ENCODE results near the gene APOC3.

APOC3 gene

GRCh38 chr11:116811194-116811593 is 18.5 kb upstream of the APOC3 start:
- no peak for DNase-seq (ENCODE audit: low read depth in 1 of 2, low spot score in 1 of 2)
- in situ Hi-C loops (cut with HindIII; ENCODE audit: low pct_unique_long_range_greater_than_20kb, low sequenced_read_pairs), result no loop called here

GRCh38 chr11:116812109-116812508 is 17.6 kb upstream of the APOC3 start:
- in situ Hi-C loops (cut with HindIII; ENCODE audit: low pct_unique_long_range_greater_than_20kb, low sequenced_read_pairs), result no loop called here
- no peak for DNase-seq (ENCODE audit: low read depth in 1 of 2, low spot score in 1 of 2)
- no peak for TF ChIP-seq JUND (IDR thresholded peaks at IDR 0.05; ENCODE audit: low read depth)

More at GRCh38 chr11:116811194-116811593, 18.5 kb upstream of the APOC3 start:
- TF ChIP-seq JUND (IDR thresholded peaks at IDR 0.05; ENCODE audit: low read depth), result no peak

- DNase-seq (ENCODE audit: low read depth in 1 of 2, low spot score in 1 of 2), result no peak
- in situ Hi-C loops (cut with HindIII; ENCODE audit: low pct_unique_long_range_greater_than_20kb, low sequenced_read_pairs), result no loop called here
- TF ChIP-seq JUND (IDR thresholded peaks at IDR 0.05; ENCODE audit: low read depth), result no peak
Measured at GRCh38 chr11:116813170-116813569, 16.5 kb upstream of the APOC3 start.

GRCh38 chr11:116813781-116814471 is 15.8 kb upstream of the APOC3 start:
- no peak for TF ChIP-seq JUND (IDR thresholded peaks at IDR 0.05; ENCODE audit: low read depth)
- in situ Hi-C loops (cut with HindIII; ENCODE audit: low pct_unique_long_range_greater_than_20kb, low sequenced_read_pairs), result no loop called here
- no peak for DNase-seq (ENCODE audit: low read depth in 1 of 2, low spot score in 1 of 2)

GRCh38 chr11:116814502-116814901 is 15.2 kb upstream of the APOC3 start:
- in situ Hi-C loops (cut with HindIII; ENCODE audit: low pct_unique_long_range_greater_than_20kb, low sequenced_read_pairs), result no loop called here
- DNase-seq (ENCODE audit: low read depth in 1 of 2, low spot score in 1 of 2), result no peak
- no peak for TF ChIP-seq JUND (IDR thresholded peaks at IDR 0.05; ENCODE audit: low read depth)

GRCh38 chr11:116819049-116819448 is 10.7 kb upstream of the APOC3 start:
- in situ Hi-C loops (cut with HindIII; ENCODE audit: low pct_unique_long_range_greater_than_20kb, low sequenced_read_pairs), result no loop called here
- no peak for DNase-seq (ENCODE audit: low read depth in 1 of 2, low spot score in 1 of 2)
- no peak for TF ChIP-seq JUND (IDR thresholded peaks at IDR 0.05; ENCODE audit: low read depth)

- no peak for TF ChIP-seq JUND (IDR thresholded peaks at IDR 0.05; ENCODE audit: low read depth)
- no peak for DNase-seq (ENCODE audit: low read depth in 1 of 2, low spot score in 1 of 2)
- in situ Hi-C loops (cut with HindIII; ENCODE audit: low pct_unique_long_range_greater_than_20kb, low sequenced_read_pairs), result no loop called here
Measured at GRCh38 chr11:116821050-116821918, 8.4 kb upstream of the APOC3 start.

GRCh38 chr11:116822575-116822974 is 7.1 kb upstream of the APOC3 start:
- DNase-seq (ENCODE audit: low read depth in 1 of 2, low spot score in 1 of 2), result no peak
- TF ChIP-seq JUND (IDR thresholded peaks at IDR 0.05; ENCODE audit: low read depth), result no peak
- in situ Hi-C loops (cut with HindIII; ENCODE audit: low pct_unique_long_range_greater_than_20kb, low sequenced_read_pairs), result no loop called here

- in situ Hi-C loops (cut with HindIII; ENCODE audit: low pct_unique_long_range_greater_than_20kb, low sequenced_read_pairs), result no loop called here
- no peak for TF ChIP-seq JUND (IDR thresholded peaks at IDR 0.05; ENCODE audit: low read depth)
- no peak for DNase-seq (ENCODE audit: low read depth in 1 of 2, low spot score in 1 of 2)
Measured at GRCh38 chr11:116823031-116823843, 6.5 kb upstream of the APOC3 start, which contains the start of gene APOA4. Gene APOA4 (minus strand): TSS chr11:116823304. CDS start chr11:116823191, 113 bp downstream.

- TF ChIP-seq JUND (IDR thresholded peaks at IDR 0.05; ENCODE audit: low read depth), result no peak
- in situ Hi-C loops (cut with HindIII; ENCODE audit: low pct_unique_long_range_greater_than_20kb, low sequenced_read_pairs), result no loop called here
- DNase-seq (ENCODE audit: low read depth in 1 of 2, low spot score in 1 of 2), result no peak
Measured at GRCh38 chr11:116825434-116825833, 4.3 kb upstream of the APOC3 start.

- in situ Hi-C loops (cut with HindIII; ENCODE audit: low pct_unique_long_range_greater_than_20kb, low sequenced_read_pairs), result no loop called here
- DNase-seq (ENCODE audit: low read depth in 1 of 2, low spot score in 1 of 2), result no peak
- no peak for TF ChIP-seq JUND (IDR thresholded peaks at IDR 0.05; ENCODE audit: low read depth)
Measured at GRCh38 chr11:116825854-116826750, 3.6 kb upstream of the APOC3 start.

All from T47D (cell line).